GM18951 (cell line): ENCODE data around the gene MCUB.

Experiments
- POLR2A ChIP-seq: IDR thresholded peaks from 4 replicates; pipeline ENCODE4 v1.6.1; 2011; ENCODE audit warnings: mild to moderate bottlenecking; ENCODE audit not compliant: insufficient read length, insufficient read depth; ENCODE audit errors: extremely low read depth
- in situ Hi-C: fragments of 300-500 bp; cut with MboI; formaldehyde crosslinking; loops from one replicate; pipeline ENCODE4 v1.12.0; 2022; ENCODE audit warnings: low sequenced_read_pairs, mixed read lengths, inconsistent platforms; ENCODE audit not compliant: unreplicated experiment

MCUB gene

DNA sequence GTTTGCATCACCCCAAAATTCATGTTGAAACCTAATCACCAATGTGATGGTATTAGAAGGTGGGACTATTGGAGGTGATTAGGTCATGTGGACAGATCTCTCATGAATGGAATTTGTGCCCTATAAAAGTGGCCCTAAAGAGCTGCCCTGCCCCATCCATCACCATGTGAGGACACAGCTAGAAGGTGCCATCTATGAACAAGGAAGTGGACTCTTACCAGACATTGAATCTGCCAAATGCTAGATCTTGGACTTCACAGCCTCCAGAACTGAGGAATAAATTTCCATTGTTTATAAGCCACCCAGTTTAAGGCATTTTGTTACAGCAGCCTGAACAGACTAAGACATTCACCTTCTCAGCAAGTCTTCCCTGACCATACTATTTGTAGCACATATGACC lies 162.3 kb downstream of the MCUB start:
- no peak for TF ChIP-seq POLR2A
- in situ Hi-C loops, result no loop called here

DNA sequence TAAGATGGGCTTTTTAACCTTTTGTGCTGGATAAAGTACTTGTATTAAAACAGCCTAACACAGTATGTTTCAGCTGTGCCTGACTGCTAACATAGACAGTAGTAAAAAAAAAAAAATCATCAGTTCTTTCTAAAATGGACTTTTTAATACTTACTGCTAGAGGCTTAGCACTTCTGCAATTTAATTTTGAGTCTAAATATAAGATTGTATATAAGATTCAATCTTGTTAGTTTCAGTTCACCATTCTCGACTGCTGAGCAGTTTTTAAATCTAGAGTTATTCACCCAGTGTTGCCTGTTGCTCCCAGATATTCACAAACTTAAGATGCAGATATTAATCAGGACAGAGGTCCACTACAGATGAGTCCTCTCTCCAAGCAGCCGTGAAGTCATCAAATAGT lies 163.1 kb downstream of the MCUB start:
- in situ Hi-C loops, result no loop called here

GRCh38 chr4:109728385-109728784 lies 168.3 kb downstream of the MCUB start:
- in situ Hi-C loops, result no loop called here
- no peak for TF ChIP-seq POLR2A

More for the DNA sequence above, 163.1 kb downstream of the MCUB start:
- TF ChIP-seq POLR2A, result no peak

DNA sequence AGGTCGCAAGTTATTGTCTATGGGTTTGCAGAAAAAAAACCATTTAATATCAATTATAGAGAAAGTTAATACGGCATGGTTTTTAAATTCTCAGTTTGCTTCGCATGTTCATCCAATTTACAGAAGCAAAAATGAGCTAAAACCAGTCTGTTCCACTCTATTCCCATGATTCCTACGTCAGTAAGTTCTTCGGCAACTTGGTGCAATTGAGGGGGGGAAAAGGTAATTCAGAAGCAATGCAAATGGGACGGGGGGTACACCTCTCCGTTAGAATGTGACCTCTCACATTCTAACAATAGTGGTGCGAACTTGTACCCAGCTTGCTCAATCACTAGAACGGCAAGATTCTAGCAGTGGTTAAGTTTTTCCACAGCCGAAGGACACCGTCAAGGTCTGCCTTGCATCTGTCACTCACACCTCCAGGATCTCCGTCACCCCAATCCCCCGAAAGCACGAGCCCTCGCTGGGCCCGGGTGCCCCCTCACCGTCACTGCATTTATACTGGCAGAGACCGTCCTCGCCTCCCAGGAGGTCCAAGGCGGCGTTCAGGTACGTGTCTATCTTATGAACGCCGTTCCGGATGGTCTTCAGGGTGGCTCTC lies 169.2 kb downstream of the MCUB start:
- no peak for TF ChIP-seq POLR2A
- in situ Hi-C loops, result no loop called here

- peak; percentile 76 for TF ChIP-seq POLR2A
- in situ Hi-C loops, result no loop called here
Measured at GRCh38 chr4:109729718-109730618, 169.9 kb downstream of the MCUB start, which contains the start of gene PLA2G12A. Gene PLA2G12A, minus strand, starts transcription at chr4:109730070. Its CDS starts 261 bp downstream, at chr4:109729809.

DNA sequence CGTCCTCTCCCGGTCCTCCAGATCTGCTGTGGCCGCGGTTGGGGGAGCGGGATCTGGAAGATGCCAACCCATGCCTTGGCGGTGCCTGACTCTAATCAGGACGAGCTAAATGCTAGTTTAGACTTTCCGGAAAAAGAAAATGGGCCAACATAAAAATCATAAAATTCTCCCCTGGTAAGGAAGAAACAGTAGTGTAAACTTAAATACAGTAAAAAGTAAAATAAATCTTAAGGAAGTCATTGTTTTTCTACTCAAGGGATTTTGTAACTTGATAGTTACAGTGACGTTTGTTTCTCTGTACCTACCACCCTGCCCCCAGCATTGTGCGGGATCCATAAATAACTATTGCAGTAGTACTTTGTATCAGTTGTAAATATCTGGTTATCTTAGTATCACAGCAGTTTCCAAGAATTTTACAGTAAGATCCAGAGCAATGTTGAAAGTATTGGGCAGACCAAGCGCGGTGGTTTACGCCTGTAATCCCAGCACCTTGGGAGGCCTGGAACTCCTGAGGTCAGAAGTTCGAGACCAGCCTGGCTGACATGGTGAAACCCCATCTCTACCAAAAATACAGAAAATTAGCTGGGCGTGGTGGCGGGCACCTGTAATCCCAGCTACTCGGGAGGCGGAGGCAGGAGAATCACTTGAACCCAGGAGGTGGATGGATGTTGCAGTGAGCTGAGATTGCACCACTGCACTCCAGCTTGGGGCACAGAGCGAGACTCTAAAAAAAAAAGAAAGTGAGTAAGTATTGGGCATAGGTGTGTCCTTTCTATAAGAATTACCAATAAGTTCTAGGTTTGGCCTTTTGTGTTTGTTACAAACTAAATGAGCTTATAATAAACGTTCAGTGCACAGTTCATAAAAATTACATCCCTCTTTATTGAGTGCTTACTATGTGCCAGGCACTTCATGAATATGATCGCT lies 170.8 kb downstream of the MCUB start:
- in situ Hi-C loops, result no loop called here
- TF ChIP-seq POLR2A, result no peak

DNA sequence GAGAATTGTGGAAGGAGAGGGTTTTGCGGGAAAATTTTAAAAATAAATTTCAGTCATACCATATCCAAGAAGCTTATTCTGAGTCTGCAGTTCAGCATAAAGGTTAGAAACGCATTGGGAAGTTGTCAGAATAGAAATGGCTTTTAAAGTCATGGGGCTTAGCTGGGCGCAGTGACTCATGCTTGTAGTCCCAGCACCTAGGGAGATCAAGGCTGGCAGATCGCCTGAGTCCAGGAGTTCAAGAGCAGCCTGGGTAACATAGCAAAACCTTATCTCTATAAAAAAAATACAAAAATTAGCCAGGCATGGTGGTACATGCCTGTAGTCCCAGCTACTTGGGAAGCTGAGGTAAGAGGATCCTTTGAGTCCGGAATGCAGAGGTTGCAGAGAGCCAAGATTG lies 173.7 kb downstream of the MCUB start:
- no peak for TF ChIP-seq POLR2A
- in situ Hi-C loops, result no loop called here

GRCh38 chr4:109735566-109736365 lies 175.7 kb downstream of the MCUB start:
- in situ Hi-C loops, result no loop called here
- no peak for TF ChIP-seq POLR2A
